Measurements from ENCODE around the gene UGT1A8. TPM values are rescaled to one million over a fixed set of nuclear protein-coding genes. Genes with fewer than 3 reads are reported as not detected.

Gene UGT1A8
- total and polyA plus RNA-seq, 12 donors: 0.11 TPM; not detected in 11

DNA sequence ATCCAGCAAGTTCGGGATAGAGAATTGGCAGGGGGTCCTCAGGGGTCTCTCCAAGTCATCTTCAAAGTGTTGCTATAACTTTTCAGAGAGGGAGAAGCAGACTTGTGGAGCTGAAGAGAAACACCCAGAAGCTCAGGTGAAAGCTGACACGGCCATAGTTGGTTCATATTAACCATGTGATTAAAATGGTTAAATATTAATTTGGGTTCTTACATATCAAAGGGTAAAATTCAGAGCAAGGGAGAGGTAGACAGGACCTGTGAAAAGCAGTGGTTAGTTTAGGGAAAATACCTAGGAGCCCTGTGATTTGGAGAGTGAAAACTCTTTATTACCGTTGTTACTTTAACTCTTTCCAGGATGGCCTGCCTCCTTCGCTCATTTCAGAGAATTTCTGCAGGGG is 75.2 kb downstream of the UGT1A8 start, which contains the start of gene UGT1A6:
TSS of gene UGT1A6 (plus strand) at position 243 of the 400 bp plus-strand sequence. CDS start at position 358, 115 bp downstream.
- 86 to 90% methylated on average over 4 of the region's 4 CpGs for WGBS, 2 donors
- TF ChIP-seq, protein P1, sequence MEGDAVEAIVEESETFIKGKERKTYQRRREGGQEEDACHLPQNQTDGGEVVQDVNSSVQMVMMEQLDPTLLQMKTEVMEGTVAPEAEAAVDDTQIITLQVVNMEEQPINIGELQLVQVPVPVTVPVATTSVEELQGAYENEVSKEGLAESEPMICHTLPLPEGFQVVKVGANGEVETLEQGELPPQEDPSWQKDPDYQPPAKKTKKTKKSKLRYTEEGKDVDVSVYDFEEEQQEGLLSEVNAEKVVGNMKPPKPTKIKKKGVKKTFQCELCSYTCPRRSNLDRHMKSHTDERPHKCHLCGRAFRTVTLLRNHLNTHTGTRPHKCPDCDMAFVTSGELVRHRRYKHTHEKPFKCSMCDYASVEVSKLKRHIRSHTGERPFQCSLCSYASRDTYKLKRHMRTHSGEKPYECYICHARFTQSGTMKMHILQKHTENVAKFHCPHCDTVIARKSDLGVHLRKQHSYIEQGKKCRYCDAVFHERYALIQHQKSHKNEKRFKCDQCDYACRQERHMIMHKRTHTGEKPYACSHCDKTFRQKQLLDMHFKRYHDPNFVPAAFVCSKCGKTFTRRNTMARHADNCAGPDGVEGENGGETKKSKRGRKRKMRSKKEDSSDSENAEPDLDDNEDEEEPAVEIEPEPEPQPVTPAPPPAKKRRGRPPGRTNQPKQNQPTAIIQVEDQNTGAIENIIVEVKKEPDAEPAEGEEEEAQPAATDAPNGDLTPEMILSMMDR (IDR thresholded peaks at IDR 0.05): no peak
- intact Hi-C loops (cut with DNase I): no loop called here
- no peaks in the 10 kb centered on the region for H3K4me1 ChIP-seq
- ATAC-seq (no peak), DNase-seq (no peak)
- H3K27ac ChIP-seq: no peak within 1 kb of the TSS
- no peaks in the 10 kb centered on the region for H3K36me3 ChIP-seq
- H3K27me3 ChIP-seq: peaks cover 0 to 3% (median 0%) of the 10 kb centered on the region in 7 donors
- H3K9me3 ChIP-seq: no peaks in the 10 kb centered on the region
- no peak within 1 kb of the TSS for H3K4me3 ChIP-seq

DNA sequence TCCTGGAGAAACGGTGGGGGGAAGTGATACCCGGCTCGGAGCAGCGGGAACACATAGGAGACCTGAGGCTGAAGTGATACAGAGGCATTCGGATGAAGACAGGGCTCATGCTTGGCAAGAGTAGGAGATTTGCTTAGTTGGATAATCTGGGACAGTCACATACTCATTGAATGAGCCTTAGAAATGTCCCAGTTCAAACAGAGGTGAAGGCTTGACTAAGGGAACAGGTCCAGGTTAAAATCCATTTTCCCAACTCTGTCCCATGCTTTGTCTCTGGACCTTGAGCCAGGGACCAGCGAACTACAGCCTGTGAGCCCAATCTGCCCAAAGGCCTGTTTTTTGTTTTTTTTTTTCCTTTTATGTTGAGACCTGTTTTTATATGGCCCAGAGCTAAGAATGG is 76.5 kb downstream of the UGT1A8 start:
- peaks cover 0 to 7% (median 2%) of the 10 kb centered on the region in 7 donors for H3K27me3 ChIP-seq
- intact Hi-C loops (cut with DNase I): no loop called here
- TF ChIP-seq, protein P1 (IDR thresholded peaks at IDR 0.05): no peak
- H3K4me1 ChIP-seq: no peaks in the 10 kb centered on the region
- no peak for DNase-seq
- no peaks in the 10 kb centered on the region for H3K36me3 ChIP-seq
- WGBS, 2 donors: 52 to 54% methylated on average over 6 of the region's 6 CpGs
- no peaks in the 10 kb centered on the region for H3K9me3 ChIP-seq
- H3K4me3 ChIP-seq: no peak overlapping the region
- ATAC-seq: no peak
- no peak overlapping the region for H3K27ac ChIP-seq

DNA sequence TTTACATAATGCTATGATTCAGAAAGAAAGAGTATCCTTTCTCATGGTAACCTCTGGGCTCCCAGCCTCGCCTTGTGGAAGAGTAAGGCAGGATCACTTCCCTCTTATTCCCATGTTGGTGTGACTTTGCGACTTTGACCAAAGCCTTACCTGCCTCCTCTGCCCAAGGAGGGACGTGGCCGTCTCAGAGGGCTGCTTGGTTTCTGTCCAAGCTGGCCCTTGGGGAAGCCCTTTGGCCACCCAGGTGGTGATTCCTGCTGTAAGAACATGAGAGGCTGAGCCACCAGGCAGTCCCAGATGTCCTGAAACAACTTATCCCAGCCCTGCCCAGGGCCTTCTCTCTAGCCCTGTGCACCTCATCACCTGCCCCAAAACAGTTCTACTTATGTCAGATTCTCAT is 81.3 kb downstream of the UGT1A8 start:
- Histone ChIP-seq H3K4me1 (no peaks in the 10 kb centered on the region), H3K27me3 (peaks cover 0 to 9% (median 0%) of the 10 kb centered on the region in 7 donors), H3K27ac (no peak overlapping the region), H3K4me3 (no peak overlapping the region), H3K36me3 (no peaks in the 10 kb centered on the region), H3K9me3 (peaks cover 0 to 5% (median 0%) of the 10 kb centered on the region in 11 donors)
- intact Hi-C loops (cut with DNase I): no loop called here
- ATAC-seq (no peak), DNase-seq (no peak)
- WGBS, 2 donors: 76 to 92% methylated on average over 4 of the region's 4 CpGs
- TF ChIP-seq, protein P1 (IDR thresholded peaks at IDR 0.05): no peak

DNA sequence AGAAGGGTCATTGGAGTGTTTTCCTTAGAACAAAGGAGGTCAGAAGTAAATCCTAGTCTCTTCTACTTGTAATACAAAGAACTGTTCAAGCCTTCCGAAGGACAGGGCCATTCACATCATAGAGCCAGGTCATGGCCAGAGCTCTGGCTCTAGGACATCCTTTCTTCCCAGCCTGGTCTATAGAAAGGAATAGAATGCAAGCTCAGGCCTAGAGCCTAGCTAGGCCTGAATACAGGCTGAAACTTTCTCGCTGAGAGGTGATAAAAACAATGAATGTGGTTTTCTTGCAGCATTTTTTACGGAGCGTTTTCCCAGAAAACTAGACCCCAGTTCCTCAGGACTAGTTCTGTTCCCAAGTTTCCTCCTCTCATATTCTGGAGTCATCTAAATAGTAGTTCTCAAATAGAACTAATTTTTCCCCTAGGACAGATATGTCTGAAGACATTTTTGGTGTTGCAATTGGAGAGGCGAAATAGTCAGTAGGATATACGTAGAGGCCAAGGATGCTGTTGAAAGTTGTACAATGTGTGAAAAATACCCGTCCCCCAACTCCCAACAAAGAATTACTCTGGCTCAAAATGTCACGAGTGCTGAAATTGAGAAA is 82.1 kb downstream of the UGT1A8 start:
- 87% methylated on average over 8 of the region's 8 CpGs for WGBS, 2 donors
- no peak for ATAC-seq
- TF ChIP-seq, protein P1 (IDR thresholded peaks at IDR 0.05): no peak
- H3K9me3 ChIP-seq: peaks cover 0 to 12% (median 0%) of the 10 kb centered on the region in 11 donors
- H3K27ac ChIP-seq: no peak overlapping the region
- no peaks in the 10 kb centered on the region for H3K36me3 ChIP-seq
- no peak overlapping the region for H3K4me3 ChIP-seq
- H3K27me3 ChIP-seq: peaks cover 0 to 9% (median 0%) of the 10 kb centered on the region in 7 donors
- no peaks in the 10 kb centered on the region for H3K4me1 ChIP-seq
- intact Hi-C loops (cut with DNase I): no loop called here
- DNase-seq: no peak

All from heart right ventricle (tissue), 16 donors.